PFSK-1 (cell line): ENCODE measurements around the gene FGB.

Experiments used
- FOXP2 ChIP-seq: optimal IDR thresholded peaks from 2 replicates; pipeline ENCODE3; 2011; ENCODE audit warnings: borderline replicate concordance, control low read depth, inconsistent platforms; ENCODE audit not compliant: insufficient read depth; ENCODE audit errors: extremely low read length, extremely low read depth
- POLR2AphosphoS5 ChIP-seq: IDR thresholded peaks from 2 replicates; pipeline ENCODE4 v1.6.1; 2012; ENCODE audit warnings: low read depth, mild to moderate bottlenecking, control low read depth, low read length, moderate library complexity
- SIN3A ChIP-seq: IDR thresholded peaks from 2 replicates; pipeline ENCODE4 v1.6.1; 2012; ENCODE audit warnings: mild to moderate bottlenecking, low read length, moderate library complexity, borderline replicate concordance; ENCODE audit not compliant: insufficient read depth
- TAF1 ChIP-seq: IDR thresholded peaks from 2 replicates; pipeline ENCODE4 v1.6.1; 2012; ENCODE audit warnings: low read length, control low read depth, borderline replicate concordance; ENCODE audit not compliant: insufficient read depth
- TF ChIP-seq, protein P1 (sequence below), 2 experiments: IDR thresholded peaks; 2 replicates each; pipeline versions ENCODE4 v1.6.1 to v1.8.0; 2011 to 2012; ENCODE audit warnings: low read depth in 2 of 2, low read length in 2 of 2, control low read depth in 1 of 2, inconsistent platforms in 1 of 2, mild to moderate bottlenecking in 1 of 2, moderate library complexity in 1 of 2; ENCODE audit not compliant: insufficient read depth in 1 of 2

The FGB gene

GRCh38 chr4:154583230-154583629 is 20.4 kb downstream of the FGB start:
- no peak for TF ChIP-seq POLR2AphosphoS5
- TF ChIP-seq FOXP2 = no peak
- TF ChIP-seq, protein P1, sequence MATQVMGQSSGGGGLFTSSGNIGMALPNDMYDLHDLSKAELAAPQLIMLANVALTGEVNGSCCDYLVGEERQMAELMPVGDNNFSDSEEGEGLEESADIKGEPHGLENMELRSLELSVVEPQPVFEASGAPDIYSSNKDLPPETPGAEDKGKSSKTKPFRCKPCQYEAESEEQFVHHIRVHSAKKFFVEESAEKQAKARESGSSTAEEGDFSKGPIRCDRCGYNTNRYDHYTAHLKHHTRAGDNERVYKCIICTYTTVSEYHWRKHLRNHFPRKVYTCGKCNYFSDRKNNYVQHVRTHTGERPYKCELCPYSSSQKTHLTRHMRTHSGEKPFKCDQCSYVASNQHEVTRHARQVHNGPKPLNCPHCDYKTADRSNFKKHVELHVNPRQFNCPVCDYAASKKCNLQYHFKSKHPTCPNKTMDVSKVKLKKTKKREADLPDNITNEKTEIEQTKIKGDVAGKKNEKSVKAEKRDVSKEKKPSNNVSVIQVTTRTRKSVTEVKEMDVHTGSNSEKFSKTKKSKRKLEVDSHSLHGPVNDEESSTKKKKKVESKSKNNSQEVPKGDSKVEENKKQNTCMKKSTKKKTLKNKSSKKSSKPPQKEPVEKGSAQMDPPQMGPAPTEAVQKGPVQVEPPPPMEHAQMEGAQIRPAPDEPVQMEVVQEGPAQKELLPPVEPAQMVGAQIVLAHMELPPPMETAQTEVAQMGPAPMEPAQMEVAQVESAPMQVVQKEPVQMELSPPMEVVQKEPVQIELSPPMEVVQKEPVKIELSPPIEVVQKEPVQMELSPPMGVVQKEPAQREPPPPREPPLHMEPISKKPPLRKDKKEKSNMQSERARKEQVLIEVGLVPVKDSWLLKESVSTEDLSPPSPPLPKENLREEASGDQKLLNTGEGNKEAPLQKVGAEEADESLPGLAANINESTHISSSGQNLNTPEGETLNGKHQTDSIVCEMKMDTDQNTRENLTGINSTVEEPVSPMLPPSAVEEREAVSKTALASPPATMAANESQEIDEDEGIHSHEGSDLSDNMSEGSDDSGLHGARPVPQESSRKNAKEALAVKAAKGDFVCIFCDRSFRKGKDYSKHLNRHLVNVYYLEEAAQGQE (IDR thresholded peaks at IDR 0.05; ENCODE audit: insufficient read depth in 1 of 2, low read depth in 2 of 2, low read length in 2 of 2) = no peak
- no peak for TF ChIP-seq SIN3A
- TF ChIP-seq TAF1 = no peak

DNA sequence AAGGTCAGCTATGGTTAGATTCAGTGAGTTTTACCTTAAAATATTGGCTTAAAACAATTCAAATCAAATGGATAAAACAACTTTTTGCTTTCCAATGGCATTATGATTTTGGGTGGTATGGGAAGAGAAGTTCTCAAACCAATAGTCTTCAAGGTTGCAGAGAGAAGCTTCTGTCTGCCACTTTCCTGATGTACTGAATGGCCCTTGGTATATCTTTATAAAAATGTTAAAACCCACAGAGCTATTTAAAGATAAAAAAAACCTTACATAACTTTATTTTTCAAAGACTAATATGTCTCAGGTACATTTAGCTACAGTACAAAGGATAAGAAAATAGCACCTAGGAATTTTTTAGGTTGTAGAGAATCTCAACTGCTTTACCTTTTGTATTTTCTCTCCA is 20.9 kb downstream of the FGB start:
- TF ChIP-seq TAF1 (no peak), FOXP2 (no peak), POLR2AphosphoS5 (no peak), SIN3A (no peak)
- TF ChIP-seq, protein P1 (IDR thresholded peaks at IDR 0.05; ENCODE audit: insufficient read depth in 1 of 2, low read depth in 2 of 2, low read length in 2 of 2) = no peak

- no peak for TF ChIP-seq FOXP2
- TF ChIP-seq TAF1 = no peak
- TF ChIP-seq SIN3A = no peak
- no peak for TF ChIP-seq POLR2AphosphoS5
- TF ChIP-seq, protein P1 (IDR thresholded peaks at IDR 0.05; ENCODE audit: insufficient read depth in 1 of 2, low read depth in 2 of 2, low read length in 2 of 2) = no peak
These were observed 21.4 kb downstream of the FGB start for GRCh38 chr4:154584259-154584658.

DNA sequence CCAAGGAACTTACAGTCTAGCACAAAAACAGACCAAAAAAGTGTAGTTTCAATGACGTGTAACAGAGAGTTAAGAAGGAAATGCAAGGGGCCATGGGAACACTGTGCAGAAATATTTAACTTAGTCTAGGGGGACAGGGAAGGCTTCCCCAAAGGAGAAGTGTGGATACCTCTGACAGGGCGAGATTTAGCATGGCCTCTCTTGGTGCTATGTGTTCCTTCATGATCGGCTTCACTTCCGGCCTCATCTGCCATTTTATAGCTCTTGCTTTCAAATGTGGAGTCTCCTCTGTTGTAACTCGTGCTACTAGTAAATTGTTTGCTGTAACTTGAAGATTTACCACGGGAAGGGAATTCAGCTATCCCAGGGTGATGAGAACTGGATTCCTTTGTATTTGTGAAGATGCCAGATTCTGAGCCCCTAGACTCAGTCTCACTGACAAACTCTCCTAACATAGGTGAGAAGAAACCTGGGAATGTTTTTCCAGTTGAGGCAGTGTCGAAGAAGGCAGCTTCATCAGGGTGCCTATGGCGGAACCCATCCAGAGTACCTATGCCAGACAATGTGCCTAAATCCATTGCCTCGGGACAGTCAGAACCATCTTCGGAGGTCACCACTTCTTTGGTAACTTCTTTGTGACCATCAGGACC is 22.7 kb downstream of the FGB start:
- no peak for TF ChIP-seq POLR2AphosphoS5
- TF ChIP-seq FOXP2 = no peak
- TF ChIP-seq TAF1 = no peak
- TF ChIP-seq SIN3A = no peak
- TF ChIP-seq, protein P1 (IDR thresholded peaks at IDR 0.05; ENCODE audit: insufficient read depth in 1 of 2, low read depth in 2 of 2, low read length in 2 of 2) = no peak
